CD4-positive, alpha-beta T cell treated with Interleukin-4 for 4 hours (primary cell): ENCODE data around the gene CCDC102A.

ENCODE experiments used
- DNase-seq: peaks from one replicate; pipeline ENCODE4 v3.0.0-alpha.2; 2020

CCDC102A gene

GRCh38 chr16:57476546-57477410 is 59.6 kb downstream of the CCDC102A start:
- DNase-seq = no peak

GRCh38 chr16:57475711-57476339 is 60.5 kb downstream of the CCDC102A start:
- DNase-seq = peak; percentile 62

GRCh38 chr16:57474671-57475661 is 61.4 kb downstream of the CCDC102A start:
- no peak for DNase-seq

DNA sequence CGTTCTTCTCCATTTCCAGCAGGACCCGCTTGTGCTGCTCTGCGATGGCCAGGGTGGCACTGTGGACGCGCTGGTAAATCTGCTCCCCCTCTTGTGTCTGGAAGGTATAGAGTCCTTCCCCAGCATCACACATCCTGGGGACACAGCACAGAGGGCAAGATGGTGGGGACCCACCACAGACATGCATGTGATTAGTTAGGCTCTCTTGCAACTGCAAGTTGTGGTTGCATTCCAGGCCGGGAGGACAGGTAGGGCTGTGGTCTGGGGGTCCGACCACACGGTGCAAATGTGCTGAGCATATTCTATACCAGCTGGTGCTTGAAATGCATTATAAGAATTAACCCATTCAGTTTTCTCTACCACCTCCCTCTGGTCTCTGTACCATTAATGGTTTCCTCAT is 62.5 kb downstream of the CCDC102A start:
- DNase-seq = no peak

- no peak for DNase-seq
Measured at GRCh38 chr16:57473176-57473840, 63.1 kb downstream of the CCDC102A start.

DNA sequence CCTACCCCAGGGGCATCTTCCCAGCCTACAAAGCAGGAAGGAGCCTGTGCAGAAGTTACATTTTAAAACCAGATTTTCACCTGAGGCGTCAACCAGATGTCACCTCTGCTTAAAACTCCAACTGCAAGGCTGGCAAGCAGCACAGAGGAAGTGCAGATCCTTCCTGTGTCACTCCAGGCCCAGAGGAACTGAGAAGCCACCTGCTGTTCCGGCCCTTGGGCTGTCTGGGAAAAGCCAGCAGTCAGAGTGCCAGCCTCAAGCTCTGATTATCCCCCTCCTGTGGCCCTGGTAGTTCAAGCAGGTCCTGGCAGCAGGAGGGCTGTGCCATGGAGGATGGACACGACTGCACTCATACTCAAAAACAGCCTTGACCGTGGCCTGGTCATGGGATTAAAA is 63.7 kb downstream of the CCDC102A start:
- DNase-seq = no peak

GRCh38 chr16:57471852-57472664 is 64.3 kb downstream of the CCDC102A start:
- no peak for DNase-seq

GRCh38 chr16:57471209-57471608 is 65.2 kb downstream of the CCDC102A start:
- DNase-seq = no peak

GRCh38 chr16:57470711-57471110 is 65.7 kb downstream of the CCDC102A start:
- DNase-seq = no peak

- no peak for DNase-seq
Measured at GRCh38 chr16:57469917-57470470, 66.4 kb downstream of the CCDC102A start.

DNA sequence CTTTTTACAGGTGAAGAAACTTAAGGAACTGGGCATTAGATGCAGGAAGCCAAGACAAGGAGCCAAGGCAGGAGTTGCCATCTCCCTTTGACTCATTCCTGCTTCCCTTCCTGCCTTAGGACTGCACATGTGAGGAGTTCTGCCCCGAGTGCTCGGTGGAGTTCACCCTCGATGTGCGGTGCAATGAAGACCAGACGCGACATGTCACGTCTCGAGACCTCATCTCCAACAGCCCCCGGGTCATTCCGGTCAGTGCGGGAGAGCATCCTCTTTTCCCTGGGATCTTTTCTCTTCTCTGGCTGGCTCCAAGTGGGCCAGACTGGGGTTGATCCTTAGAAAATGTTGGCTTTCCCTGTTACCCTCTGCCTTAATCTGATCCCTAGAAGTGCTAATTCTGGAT is 67.3 kb downstream of the CCDC102A start:
- DNase-seq = no peak

- no peak for DNase-seq
Measured at GRCh38 chr16:57468346-57468745, 68.0 kb downstream of the CCDC102A start.

DNA sequence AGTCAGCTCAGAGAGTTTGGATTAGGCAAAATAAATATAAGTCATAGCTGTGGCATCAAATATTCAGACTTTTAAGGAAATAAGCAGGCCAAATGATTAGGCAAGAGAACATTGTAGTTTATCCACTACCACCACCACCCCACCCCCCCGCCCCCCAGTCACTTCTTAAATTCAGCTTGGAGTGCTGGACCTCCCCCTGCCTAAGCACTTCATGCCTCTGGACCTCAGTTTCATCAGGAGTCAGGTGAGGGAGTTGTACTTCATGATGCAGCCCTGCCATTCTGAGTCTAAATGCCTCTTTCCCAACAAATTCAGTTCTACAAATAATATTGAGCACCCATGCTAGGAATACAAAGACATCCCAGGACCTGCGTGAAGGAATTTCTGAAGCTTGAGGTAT is 71.8 kb downstream of the CCDC102A start:
- DNase-seq = no peak

GRCh38 chr16:57462978-57463362 is 73.4 kb downstream of the CCDC102A start:
- no peak for DNase-seq

GRCh38 chr16:57462209-57462977 is 74.0 kb downstream of the CCDC102A start, which contains the start of gene POLR2C:
TSS of gene POLR2C (plus strand) at chr16:57462679. CDS start at chr16:57462725, 46 bp downstream.
- DNase-seq = peak; percentile 91
